ENCODE results near the gene RNF111.

The RNF111 gene

GRCh38 chr15:59111251-59111650, 123.8 kb downstream of the RNF111 start:
- Histone ChIP-seq H4K5ac (ENCODE audit: low read length) (no peak overlapping the region), H3K4ac (ENCODE audit: low read depth, low read length) (no peak overlapping the region), H3K4me2 (ENCODE audit: low read length) (no peak overlapping the region), H3K36me3 (ENCODE audit: control insufficient read depth, insufficient read depth, low read length) (peaks cover 12% of the 10 kb centered on the region), H2BK5ac (ENCODE audit: low read length) (no peak overlapping the region), H2BK120ac (ENCODE audit: low read depth, low read length) (no peak overlapping the region), H2BK15ac (replicated peaks; ENCODE audit: low read depth) (no peak overlapping the region), H3K79me2 (ENCODE audit: control insufficient read depth, insufficient read depth, low read length) (peaks cover 1% of the 10 kb centered on the region), H4K8ac (ENCODE audit: low read depth, low read length) (no peak overlapping the region), H3K4me1 (ENCODE audit: control insufficient read depth, low read depth, low read length) (no peaks in the 10 kb centered on the region), H3K79me1 (ENCODE audit: low read length) (no peaks in the 10 kb centered on the region), H3K9ac (ENCODE audit: low read length) (no peak overlapping the region), H3K23ac (ENCODE audit: low read length) (no peak overlapping the region), H2AK5ac (ENCODE audit: low read length) (no peak overlapping the region), H3K27me3 (ENCODE audit: insufficient read depth, low read length, poor library complexity) (no peaks in the 10 kb centered on the region), H3K18ac (ENCODE audit: low read length) (no peak overlapping the region), H3K4me3 (ENCODE audit: low read length) (no peak overlapping the region), H3K56ac (ENCODE audit: low read length) (no peak overlapping the region), H3K27ac (ENCODE audit: low read depth, low read length) (no peak overlapping the region)
- WGBS (ENCODE audit: extremely low coverage, insufficient coverage, low lambda C conversion rate): no CpG with 5 or more reads among the region's 4 CpGs
- no peak for DNase-seq

DNA sequence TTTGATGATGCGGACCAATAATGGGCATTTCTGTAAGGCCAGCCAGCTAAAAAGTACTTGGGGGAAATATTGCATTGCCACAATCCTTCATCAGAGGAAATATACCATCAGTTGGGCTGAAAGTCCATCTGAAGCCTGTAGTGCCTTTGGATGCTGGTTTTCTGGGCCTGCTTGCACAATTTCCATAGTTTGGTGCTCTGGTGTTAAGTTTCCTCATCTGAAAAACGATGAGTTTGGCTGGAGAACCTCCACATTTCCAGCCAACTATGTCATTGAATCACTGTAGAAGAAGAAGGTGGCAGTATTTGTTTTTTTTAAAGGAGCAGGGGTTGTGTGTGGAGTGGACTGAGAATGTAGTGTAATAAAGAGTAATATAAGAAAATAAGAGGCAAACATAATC, 127.6 kb downstream of the RNF111 start:
- no peak for DNase-seq
- Histone ChIP-seq H3K4me2 (ENCODE audit: low read length) (no peak overlapping the region), H4K5ac (ENCODE audit: low read length) (no peak overlapping the region), H3K27ac (ENCODE audit: low read depth, low read length) (no peak overlapping the region), H3K4ac (ENCODE audit: low read depth, low read length) (no peak overlapping the region), H2BK5ac (ENCODE audit: low read length) (no peak overlapping the region), H3K9ac (ENCODE audit: low read length) (no peak overlapping the region), H3K18ac (ENCODE audit: low read length) (no peak overlapping the region), H3K23ac (ENCODE audit: low read length) (no peak overlapping the region), H4K8ac (ENCODE audit: low read depth, low read length) (no peak overlapping the region), H3K36me3 (ENCODE audit: control insufficient read depth, insufficient read depth, low read length) (peaks cover 19% of the 10 kb centered on the region), H2BK120ac (ENCODE audit: low read depth, low read length) (no peak overlapping the region), H3K56ac (ENCODE audit: low read length) (no peak overlapping the region), H2AK5ac (ENCODE audit: low read length) (no peak overlapping the region), H3K4me3 (ENCODE audit: low read length) (no peak overlapping the region), H2BK15ac (replicated peaks; ENCODE audit: low read depth) (no peak overlapping the region), H3K4me1 (ENCODE audit: control insufficient read depth, low read depth, low read length) (no peaks in the 10 kb centered on the region), H3K79me1 (ENCODE audit: low read length) (no peaks in the 10 kb centered on the region), H3K79me2 (ENCODE audit: control insufficient read depth, insufficient read depth, low read length) (no peaks in the 10 kb centered on the region), H3K27me3 (ENCODE audit: insufficient read depth, low read length, poor library complexity) (no peaks in the 10 kb centered on the region)
- WGBS (ENCODE audit: extremely low coverage, insufficient coverage, low lambda C conversion rate): no CpG with 5 or more reads among the region's 2 CpGs

DNA sequence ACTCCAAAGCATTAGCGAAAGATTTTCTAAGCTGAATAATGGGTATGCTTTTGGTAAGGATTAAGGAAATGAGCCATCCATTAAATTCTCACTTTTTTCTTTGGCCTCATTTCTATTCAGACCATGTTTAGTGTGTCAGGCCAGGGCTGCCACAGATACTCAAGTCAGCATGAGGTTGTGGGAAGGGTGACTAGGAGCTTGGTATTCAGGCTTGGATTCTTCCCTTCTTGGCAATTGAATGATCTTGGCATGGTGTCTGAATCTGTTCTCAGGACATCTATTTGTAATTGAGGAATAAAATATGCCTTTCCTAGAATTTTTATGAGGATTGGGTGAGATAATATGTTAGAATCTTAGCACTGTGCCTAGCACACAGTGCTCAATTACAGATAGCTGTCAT, 128.7 kb downstream of the RNF111 start:
- no peak overlapping the region for H3K56ac ChIP-seq (ENCODE audit: low read length)
- no peak overlapping the region for H4K5ac ChIP-seq (ENCODE audit: low read length)
- no peak overlapping the region for H2BK120ac ChIP-seq (ENCODE audit: low read depth, low read length)
- H4K8ac ChIP-seq (ENCODE audit: low read depth, low read length): no peak overlapping the region
- H3K4ac ChIP-seq (ENCODE audit: low read depth, low read length): no peak overlapping the region
- H3K9ac ChIP-seq (ENCODE audit: low read length): no peak overlapping the region
- H2AK5ac ChIP-seq (ENCODE audit: low read length): no peak overlapping the region
- no peaks in the 10 kb centered on the region for H3K79me2 ChIP-seq (ENCODE audit: control insufficient read depth, insufficient read depth, low read length)
- H3K79me1 ChIP-seq (ENCODE audit: low read length): no peaks in the 10 kb centered on the region
- H3K4me3 ChIP-seq (ENCODE audit: low read length): no peak overlapping the region
- WGBS (ENCODE audit: extremely low coverage, insufficient coverage, low lambda C conversion rate): no CpG with 5 or more reads among the region's 1 CpG
- H3K27ac ChIP-seq (ENCODE audit: low read depth, low read length): no peak overlapping the region
- no peak overlapping the region for H2BK15ac ChIP-seq (replicated peaks; ENCODE audit: low read depth)
- no peak overlapping the region for H2BK5ac ChIP-seq (ENCODE audit: low read length)
- H3K18ac ChIP-seq (ENCODE audit: low read length): no peak overlapping the region
- H3K23ac ChIP-seq (ENCODE audit: low read length): no peak overlapping the region
- no peak overlapping the region for H3K4me2 ChIP-seq (ENCODE audit: low read length)
- H3K4me1 ChIP-seq (ENCODE audit: control insufficient read depth, low read depth, low read length): no peaks in the 10 kb centered on the region
- no peak for DNase-seq
- no peaks in the 10 kb centered on the region for H3K27me3 ChIP-seq (ENCODE audit: insufficient read depth, low read length, poor library complexity)
- H3K36me3 ChIP-seq (ENCODE audit: control insufficient read depth, insufficient read depth, low read length): peaks cover 19% of the 10 kb centered on the region

DNA sequence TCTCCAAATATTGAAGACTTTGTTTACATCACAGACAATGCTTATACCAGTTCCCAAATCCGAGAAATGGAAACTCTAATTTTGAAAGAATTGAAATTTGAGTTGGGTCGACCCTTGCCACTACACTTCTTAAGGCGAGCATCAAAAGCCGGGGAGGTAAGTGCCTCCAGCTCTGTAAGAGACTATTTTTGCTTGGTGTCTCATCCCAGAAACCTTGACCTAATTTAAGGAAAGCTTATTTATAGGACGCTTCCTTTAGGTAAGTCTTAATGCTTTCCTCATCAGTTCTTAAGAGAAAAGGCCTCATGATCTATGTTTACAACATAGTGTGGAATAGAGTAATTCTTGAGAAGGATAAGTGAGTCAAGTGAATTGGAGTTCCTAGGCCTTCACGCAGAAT, 129.3 kb downstream of the RNF111 start:
- Histone ChIP-seq H2AK5ac (ENCODE audit: low read length) (no peak overlapping the region), H2BK120ac (ENCODE audit: low read depth, low read length) (no peak overlapping the region), H3K27me3 (ENCODE audit: insufficient read depth, low read length, poor library complexity) (no peaks in the 10 kb centered on the region), H3K79me1 (ENCODE audit: low read length) (no peaks in the 10 kb centered on the region), H3K4me2 (ENCODE audit: low read length) (no peak overlapping the region), H2BK15ac (replicated peaks; ENCODE audit: low read depth) (no peak overlapping the region), H3K4ac (ENCODE audit: low read depth, low read length) (no peak overlapping the region), H3K18ac (ENCODE audit: low read length) (no peak overlapping the region), H3K23ac (ENCODE audit: low read length) (no peak overlapping the region), H3K36me3 (ENCODE audit: control insufficient read depth, insufficient read depth, low read length) (peaks cover 19% of the 10 kb centered on the region), H3K79me2 (ENCODE audit: control insufficient read depth, insufficient read depth, low read length) (no peaks in the 10 kb centered on the region), H3K4me3 (ENCODE audit: low read length) (no peak overlapping the region), H2BK5ac (ENCODE audit: low read length) (no peak overlapping the region), H3K9ac (ENCODE audit: low read length) (no peak overlapping the region), H4K5ac (ENCODE audit: low read length) (no peak overlapping the region), H3K27ac (ENCODE audit: low read depth, low read length) (no peak overlapping the region), H4K8ac (ENCODE audit: low read depth, low read length) (no peak overlapping the region), H3K56ac (ENCODE audit: low read length) (no peak overlapping the region), H3K4me1 (ENCODE audit: control insufficient read depth, low read depth, low read length) (no peaks in the 10 kb centered on the region)
- DNase-seq: no peak
- WGBS (ENCODE audit: extremely low coverage, insufficient coverage, low lambda C conversion rate): no CpG with 5 or more reads among the region's 6 CpGs

DNA sequence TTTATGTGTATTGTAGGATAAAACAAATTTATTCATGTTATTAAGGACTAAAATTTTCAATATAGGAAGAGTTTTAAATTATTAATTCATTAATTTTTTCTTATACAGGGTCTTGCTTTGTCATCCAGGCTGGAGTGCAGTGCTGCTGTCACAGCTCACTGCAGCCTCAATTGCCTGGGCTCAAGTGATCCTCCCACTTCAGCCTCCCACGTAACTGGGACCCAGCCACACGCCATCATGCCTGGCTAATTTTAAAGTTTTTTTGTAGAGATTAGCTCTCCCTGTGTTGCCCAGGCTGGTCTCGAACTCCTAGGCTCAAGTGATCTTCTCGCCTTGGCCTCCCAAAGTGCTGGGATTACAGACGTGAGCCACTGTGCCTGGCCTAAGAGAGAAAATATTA, 132.2 kb downstream of the RNF111 start:
- Histone ChIP-seq H4K8ac (ENCODE audit: low read depth, low read length) (no peak overlapping the region), H3K79me2 (ENCODE audit: control insufficient read depth, insufficient read depth, low read length) (no peaks in the 10 kb centered on the region), H3K18ac (ENCODE audit: low read length) (no peak overlapping the region), H3K4me1 (ENCODE audit: control insufficient read depth, low read depth, low read length) (no peaks in the 10 kb centered on the region), H3K56ac (ENCODE audit: low read length) (no peak overlapping the region), H3K4ac (ENCODE audit: low read depth, low read length) (no peak overlapping the region), H3K27ac (ENCODE audit: low read depth, low read length) (no peak overlapping the region), H2BK15ac (replicated peaks; ENCODE audit: low read depth) (no peak overlapping the region), H3K27me3 (ENCODE audit: insufficient read depth, low read length, poor library complexity) (no peaks in the 10 kb centered on the region), H3K4me3 (ENCODE audit: low read length) (no peak overlapping the region), H3K4me2 (ENCODE audit: low read length) (no peak overlapping the region), H2AK5ac (ENCODE audit: low read length) (no peak overlapping the region), H3K9ac (ENCODE audit: low read length) (no peak overlapping the region), H4K5ac (ENCODE audit: low read length) (no peak overlapping the region), H2BK5ac (ENCODE audit: low read length) (no peak overlapping the region), H3K36me3 (ENCODE audit: control insufficient read depth, insufficient read depth, low read length) (peaks cover 26% of the 10 kb centered on the region), H2BK120ac (ENCODE audit: low read depth, low read length) (no peak overlapping the region), H3K79me1 (ENCODE audit: low read length) (no peaks in the 10 kb centered on the region), H3K23ac (ENCODE audit: low read length) (no peak overlapping the region)
- DNase-seq: no peak
- no CpG with 5 or more reads among the region's 5 CpGs for WGBS (ENCODE audit: extremely low coverage, insufficient coverage, low lambda C conversion rate)

DNA sequence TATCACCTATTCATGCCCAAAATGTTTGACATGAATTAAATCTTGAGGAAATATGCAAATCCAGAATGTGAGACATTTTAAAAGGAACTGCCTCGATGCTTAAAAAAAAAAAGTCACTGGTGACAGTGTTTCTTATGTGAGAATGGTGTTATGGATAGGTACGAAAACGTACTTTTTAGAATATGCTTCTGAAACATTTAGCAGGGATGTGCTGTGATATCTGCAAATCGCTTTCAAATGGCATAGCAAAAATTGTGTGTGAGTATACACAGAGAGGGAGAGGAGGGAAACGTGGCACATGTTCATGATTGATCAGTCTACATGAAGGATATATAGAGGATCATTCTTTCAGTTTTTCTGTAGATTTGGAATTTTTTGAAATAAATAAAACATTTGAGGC, 133.5 kb downstream of the RNF111 start:
- Histone ChIP-seq H3K27ac (ENCODE audit: low read depth, low read length) (no peak overlapping the region), H3K36me3 (ENCODE audit: control insufficient read depth, insufficient read depth, low read length) (peaks cover 24% of the 10 kb centered on the region), H3K4me1 (ENCODE audit: control insufficient read depth, low read depth, low read length) (no peaks in the 10 kb centered on the region), H3K4me2 (ENCODE audit: low read length) (no peak overlapping the region), H2BK5ac (ENCODE audit: low read length) (no peak overlapping the region), H2AK5ac (ENCODE audit: low read length) (no peak overlapping the region), H4K5ac (ENCODE audit: low read length) (no peak overlapping the region), H3K79me1 (ENCODE audit: low read length) (no peaks in the 10 kb centered on the region), H3K56ac (ENCODE audit: low read length) (no peak overlapping the region), H3K4me3 (ENCODE audit: low read length) (no peak overlapping the region), H2BK15ac (replicated peaks; ENCODE audit: low read depth) (no peak overlapping the region), H3K18ac (ENCODE audit: low read length) (no peak overlapping the region), H4K8ac (ENCODE audit: low read depth, low read length) (no peak overlapping the region), H3K4ac (ENCODE audit: low read depth, low read length) (no peak overlapping the region), H3K79me2 (ENCODE audit: control insufficient read depth, insufficient read depth, low read length) (no peaks in the 10 kb centered on the region), H3K9ac (ENCODE audit: low read length) (no peak overlapping the region), H2BK120ac (ENCODE audit: low read depth, low read length) (no peak overlapping the region), H3K23ac (ENCODE audit: low read length) (no peak overlapping the region), H3K27me3 (ENCODE audit: insufficient read depth, low read length, poor library complexity) (no peaks in the 10 kb centered on the region)
- no CpG with 5 or more reads among the region's 5 CpGs for WGBS (ENCODE audit: extremely low coverage, insufficient coverage, low lambda C conversion rate)
- DNase-seq: no peak
